Measurements from ENCODE around the gene CUBN.

CUBN gene

DNA sequence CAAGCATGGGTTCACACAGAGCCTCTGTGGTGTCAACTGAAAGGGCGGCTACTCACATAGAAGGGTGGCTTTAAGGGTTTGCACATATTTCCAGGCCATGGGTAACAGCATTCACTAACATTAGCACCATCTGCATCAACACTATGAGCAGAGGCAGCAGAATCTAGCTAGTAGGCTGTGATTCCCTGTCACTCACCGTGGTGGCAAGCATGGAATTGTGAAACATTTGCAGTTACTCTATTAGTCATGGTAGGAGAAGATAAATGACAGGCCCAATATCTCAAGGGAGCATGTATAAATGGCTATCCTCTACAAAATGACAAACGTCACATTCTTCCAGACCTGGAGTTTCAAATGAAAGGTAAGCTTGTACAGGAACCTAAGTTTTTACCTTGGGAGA is 32.2 kb upstream of the CUBN start:
- no peak overlapping the region for H3K27ac ChIP-seq (ENCODE audit: insufficient read depth, low read length, poor library complexity, severe bottlenecking)
- no peaks in the 10 kb centered on the region for H3K27me3 ChIP-seq (replicated peaks; ENCODE audit: control insufficient read depth, insufficient read depth, low read length, poor library complexity, severe bottlenecking)
- no peak overlapping the region for H3K4me3 ChIP-seq (ENCODE audit: insufficient read depth, low read depth, low read length, poor library complexity, severe bottlenecking)
- no peaks in the 10 kb centered on the region for H3K4me1 ChIP-seq (ENCODE audit: control insufficient read depth, insufficient read depth, low read length, poor library complexity, severe bottlenecking)
- no peaks in the 10 kb centered on the region for H3K9me3 ChIP-seq (ENCODE audit: control insufficient read depth, low read length)
- no peak for DNase-seq
- no peaks in the 10 kb centered on the region for H3K36me3 ChIP-seq (ENCODE audit: control insufficient read depth, insufficient read depth, low read length)

DNA sequence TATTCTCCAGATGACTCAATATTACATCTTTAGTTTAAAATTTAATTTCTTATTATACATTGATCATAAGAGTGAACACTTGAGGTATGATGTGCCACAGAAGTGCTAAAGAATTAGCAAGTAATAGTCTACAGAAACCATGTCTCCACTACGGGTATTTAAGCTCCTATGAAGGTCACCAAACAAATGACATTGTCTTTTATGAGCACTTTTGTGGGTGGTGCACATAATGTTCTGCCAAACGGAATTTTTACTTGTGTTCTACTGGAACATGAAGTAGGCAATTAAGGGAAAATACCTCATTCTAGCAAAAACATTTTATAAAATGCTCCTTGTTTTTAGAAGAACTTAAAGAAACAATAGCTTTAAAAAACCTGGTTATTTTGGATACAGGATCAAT is 27.4 kb upstream of the CUBN start:
- H3K36me3 ChIP-seq (ENCODE audit: control insufficient read depth, insufficient read depth, low read length): no peaks in the 10 kb centered on the region
- no peak for DNase-seq
- no peaks in the 10 kb centered on the region for H3K9me3 ChIP-seq (ENCODE audit: control insufficient read depth, low read length)
- no peaks in the 10 kb centered on the region for H3K27me3 ChIP-seq (replicated peaks; ENCODE audit: control insufficient read depth, insufficient read depth, low read length, poor library complexity, severe bottlenecking)
- H3K4me1 ChIP-seq (ENCODE audit: control insufficient read depth, insufficient read depth, low read length, poor library complexity, severe bottlenecking): no peaks in the 10 kb centered on the region
- no peak overlapping the region for H3K4me3 ChIP-seq (ENCODE audit: insufficient read depth, low read depth, low read length, poor library complexity, severe bottlenecking)
- no peak overlapping the region for H3K27ac ChIP-seq (ENCODE audit: insufficient read depth, low read length, poor library complexity, severe bottlenecking)

- Histone ChIP-seq H3K27ac (ENCODE audit: insufficient read depth, low read length, poor library complexity, severe bottlenecking) (no peak overlapping the region), H3K27me3 (replicated peaks; ENCODE audit: control insufficient read depth, insufficient read depth, low read length, poor library complexity, severe bottlenecking) (no peaks in the 10 kb centered on the region), H3K9me3 (ENCODE audit: control insufficient read depth, low read length) (no peaks in the 10 kb centered on the region), H3K4me1 (ENCODE audit: control insufficient read depth, insufficient read depth, low read length, poor library complexity, severe bottlenecking) (no peaks in the 10 kb centered on the region), H3K36me3 (ENCODE audit: control insufficient read depth, insufficient read depth, low read length) (no peaks in the 10 kb centered on the region), H3K4me3 (ENCODE audit: insufficient read depth, low read depth, low read length, poor library complexity, severe bottlenecking) (no peak overlapping the region)
- no peak for DNase-seq
Measured at GRCh38 chr10:17155826-17156225, 26.2 kb upstream of the CUBN start.

DNA sequence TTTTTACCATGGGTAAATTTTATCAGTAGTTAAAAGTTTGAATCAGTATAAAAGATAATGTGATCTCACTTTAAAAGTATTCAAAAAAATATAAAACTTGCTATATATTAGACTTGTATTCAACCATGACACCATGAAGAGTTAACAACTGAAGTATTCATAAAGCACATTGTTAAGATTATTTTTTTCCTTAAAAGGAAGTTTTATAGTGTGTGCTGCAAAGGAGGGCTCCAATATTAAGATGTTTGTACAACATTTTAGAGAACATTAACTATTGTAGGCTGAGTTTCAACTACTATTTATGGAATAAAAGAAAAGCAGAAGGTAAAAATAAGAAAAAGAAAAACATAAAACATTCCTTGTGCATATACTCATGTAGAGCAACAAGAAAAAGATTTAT is 24.5 kb upstream of the CUBN start:
- no peaks in the 10 kb centered on the region for H3K36me3 ChIP-seq (ENCODE audit: control insufficient read depth, insufficient read depth, low read length)
- H3K27ac ChIP-seq (ENCODE audit: insufficient read depth, low read length, poor library complexity, severe bottlenecking): no peak overlapping the region
- no peaks in the 10 kb centered on the region for H3K27me3 ChIP-seq (replicated peaks; ENCODE audit: control insufficient read depth, insufficient read depth, low read length, poor library complexity, severe bottlenecking)
- no peak for DNase-seq
- H3K4me1 ChIP-seq (ENCODE audit: control insufficient read depth, insufficient read depth, low read length, poor library complexity, severe bottlenecking): no peaks in the 10 kb centered on the region
- no peak overlapping the region for H3K4me3 ChIP-seq (ENCODE audit: insufficient read depth, low read depth, low read length, poor library complexity, severe bottlenecking)
- no peaks in the 10 kb centered on the region for H3K9me3 ChIP-seq (ENCODE audit: control insufficient read depth, low read length)

GRCh38 chr10:17153321-17153720 is 23.7 kb upstream of the CUBN start:
- Histone ChIP-seq H3K4me3 (ENCODE audit: insufficient read depth, low read depth, low read length, poor library complexity, severe bottlenecking) (no peak overlapping the region), H3K9me3 (ENCODE audit: control insufficient read depth, low read length) (no peaks in the 10 kb centered on the region)
- DNase-seq: no peak

GRCh38 chr10:17151716-17152115 is 22.1 kb upstream of the CUBN start:
- H3K4me3 ChIP-seq (ENCODE audit: insufficient read depth, low read depth, low read length, poor library complexity, severe bottlenecking): no peak overlapping the region
- no peaks in the 10 kb centered on the region for H3K27me3 ChIP-seq (replicated peaks; ENCODE audit: control insufficient read depth, insufficient read depth, low read length, poor library complexity, severe bottlenecking)
- no peak overlapping the region for H3K27ac ChIP-seq (ENCODE audit: insufficient read depth, low read length, poor library complexity, severe bottlenecking)
- DNase-seq: no peak
- H3K36me3 ChIP-seq (ENCODE audit: control insufficient read depth, insufficient read depth, low read length): no peaks in the 10 kb centered on the region
- no peaks in the 10 kb centered on the region for H3K9me3 ChIP-seq (ENCODE audit: control insufficient read depth, low read length)
- no peaks in the 10 kb centered on the region for H3K4me1 ChIP-seq (ENCODE audit: control insufficient read depth, insufficient read depth, low read length, poor library complexity, severe bottlenecking)

More at GRCh38 chr10:17153321-17153720, 23.7 kb upstream of the CUBN start:
- Histone ChIP-seq H3K4me1 (ENCODE audit: control insufficient read depth, insufficient read depth, low read length, poor library complexity, severe bottlenecking) (no peaks in the 10 kb centered on the region), H3K27ac (ENCODE audit: insufficient read depth, low read length, poor library complexity, severe bottlenecking) (no peak overlapping the region), H3K27me3 (replicated peaks; ENCODE audit: control insufficient read depth, insufficient read depth, low read length, poor library complexity, severe bottlenecking) (no peaks in the 10 kb centered on the region), H3K36me3 (ENCODE audit: control insufficient read depth, insufficient read depth, low read length) (no peaks in the 10 kb centered on the region)

GRCh38 chr10:17147884-17148489 is 18.4 kb upstream of the CUBN start:
- Histone ChIP-seq H3K9me3 (ENCODE audit: control insufficient read depth, low read length) (no peaks in the 10 kb centered on the region), H3K36me3 (ENCODE audit: control insufficient read depth, insufficient read depth, low read length) (no peaks in the 10 kb centered on the region), H3K4me1 (ENCODE audit: control insufficient read depth, insufficient read depth, low read length, poor library complexity, severe bottlenecking) (no peaks in the 10 kb centered on the region), H3K27ac (ENCODE audit: insufficient read depth, low read length, poor library complexity, severe bottlenecking) (no peak overlapping the region), H3K4me3 (ENCODE audit: insufficient read depth, low read depth, low read length, poor library complexity, severe bottlenecking) (no peak overlapping the region), H3K27me3 (replicated peaks; ENCODE audit: control insufficient read depth, insufficient read depth, low read length, poor library complexity, severe bottlenecking) (no peaks in the 10 kb centered on the region)
- no peak for DNase-seq

- Histone ChIP-seq H3K27ac (ENCODE audit: insufficient read depth, low read length, poor library complexity, severe bottlenecking) (no peak overlapping the region), H3K27me3 (replicated peaks; ENCODE audit: control insufficient read depth, insufficient read depth, low read length, poor library complexity, severe bottlenecking) (no peaks in the 10 kb centered on the region)
- no peak for DNase-seq
Measured at GRCh38 chr10:17146892-17147291, 17.3 kb upstream of the CUBN start.

GRCh38 chr10:17145239-17145638 is 15.6 kb upstream of the CUBN start:
- H3K27ac ChIP-seq (ENCODE audit: insufficient read depth, low read length, poor library complexity, severe bottlenecking): no peak overlapping the region
- no peaks in the 10 kb centered on the region for H3K9me3 ChIP-seq (ENCODE audit: control insufficient read depth, low read length)
- no peaks in the 10 kb centered on the region for H3K4me1 ChIP-seq (ENCODE audit: control insufficient read depth, insufficient read depth, low read length, poor library complexity, severe bottlenecking)
- no peaks in the 10 kb centered on the region for H3K27me3 ChIP-seq (replicated peaks; ENCODE audit: control insufficient read depth, insufficient read depth, low read length, poor library complexity, severe bottlenecking)
- H3K36me3 ChIP-seq (ENCODE audit: control insufficient read depth, insufficient read depth, low read length): no peaks in the 10 kb centered on the region
- no peak overlapping the region for H3K4me3 ChIP-seq (ENCODE audit: insufficient read depth, low read depth, low read length, poor library complexity, severe bottlenecking)
- no peak for DNase-seq

More at GRCh38 chr10:17146892-17147291, 17.3 kb upstream of the CUBN start:
- Histone ChIP-seq H3K4me3 (ENCODE audit: insufficient read depth, low read depth, low read length, poor library complexity, severe bottlenecking) (no peak overlapping the region), H3K4me1 (ENCODE audit: control insufficient read depth, insufficient read depth, low read length, poor library complexity, severe bottlenecking) (no peaks in the 10 kb centered on the region), H3K9me3 (ENCODE audit: control insufficient read depth, low read length) (no peaks in the 10 kb centered on the region), H3K36me3 (ENCODE audit: control insufficient read depth, insufficient read depth, low read length) (no peaks in the 10 kb centered on the region)

DNA sequence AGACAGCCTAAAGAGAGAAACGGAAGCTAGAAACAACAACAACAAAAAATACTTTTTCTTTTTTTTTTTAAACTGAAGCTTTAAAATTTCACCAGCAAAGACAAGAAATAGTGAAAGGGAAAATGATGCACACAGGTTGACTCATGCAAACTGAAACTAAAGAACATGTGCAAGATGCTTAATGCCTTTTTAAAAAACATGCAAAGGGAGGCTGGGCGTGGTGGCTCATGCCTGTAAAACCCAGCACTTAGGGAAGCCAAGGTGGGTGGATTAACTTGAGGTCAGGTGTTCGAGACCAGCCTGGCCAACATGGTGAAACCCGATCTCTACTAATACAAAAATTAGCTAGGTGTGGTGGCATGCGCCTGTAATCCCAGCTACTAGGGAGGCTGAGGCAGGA is 15.1 kb upstream of the CUBN start:
- no peak for DNase-seq
- H3K4me3 ChIP-seq (ENCODE audit: insufficient read depth, low read depth, low read length, poor library complexity, severe bottlenecking): no peak overlapping the region
- no peaks in the 10 kb centered on the region for H3K9me3 ChIP-seq (ENCODE audit: control insufficient read depth, low read length)
- no peaks in the 10 kb centered on the region for H3K36me3 ChIP-seq (ENCODE audit: control insufficient read depth, insufficient read depth, low read length)
- H3K27ac ChIP-seq (ENCODE audit: insufficient read depth, low read length, poor library complexity, severe bottlenecking): no peak overlapping the region
- H3K4me1 ChIP-seq (ENCODE audit: control insufficient read depth, insufficient read depth, low read length, poor library complexity, severe bottlenecking): no peaks in the 10 kb centered on the region
- no peaks in the 10 kb centered on the region for H3K27me3 ChIP-seq (replicated peaks; ENCODE audit: control insufficient read depth, insufficient read depth, low read length, poor library complexity, severe bottlenecking)

Measured in effector memory CD4-positive, alpha-beta T cell (primary cell).